ENCODE measurements around the gene ZNF142. TPM values are rescaled to one million over a fixed set of nuclear protein-coding genes. Genes with fewer than 3 reads are reported as not detected.

The ZNF142 gene
- total RNA-seq = 48.8 TPM
- polyA plus RNA-seq = 1 to 10 TPM; 5.6 to 8.7 (median 6.4) TPM

- peaks cover 41% of the 10 kb centered on the region for H3K36me3 Mint-ChIP-seq
- peak within 1 kb of the TSS; percentile 95 to 99 (median 97) for H3K4me3 Mint-ChIP-seq
- ATAC-seq (ENCODE audit: low read depth in 2 of 2) = peak; percentile 98
- H3K27me3 ChIP-seq (ENCODE audit: control insufficient read depth, insufficient read depth, low read length) = no peaks in the 10 kb centered on the region
- H3K4me1 ChIP-seq (ENCODE audit: control insufficient read depth, insufficient read depth, low read length, poor library complexity, severe bottlenecking) = peaks cover 17% of the 10 kb centered on the region
- no peaks in the 10 kb centered on the region for H3K9me3 ChIP-seq (ENCODE audit: control insufficient read depth in 2 of 2, low read length in 2 of 2)
- H3K36me3 ChIP-seq (ENCODE audit: control insufficient read depth, insufficient read depth, low read length) = peaks cover 44% of the 10 kb centered on the region
- peak; percentile 86 to 96 (median 91) for DNase-seq
- H3K4me1 Mint-ChIP-seq = peaks cover 17 to 47% (median 32%) of the 10 kb centered on the region in 4 donors
- peak within 1 kb of the TSS; percentile 89 for H3K4me3 ChIP-seq (ENCODE audit: low read depth, low read length)
- no peaks in the 10 kb centered on the region for H3K27me3 Mint-ChIP-seq
- H3K9me3 Mint-ChIP-seq = no peaks in the 10 kb centered on the region
- peak within 1 kb of the TSS; percentile 77 for H3K27ac ChIP-seq (ENCODE audit: insufficient read depth, low read length, poor library complexity, severe bottlenecking)
- H3K27ac Mint-ChIP-seq = peak within 1 kb of the TSS; percentile 94 to 99 (median 95)
Measured at GRCh38 chr2:218659258-218659987, at the start of gene ZNF142, which contains the start of gene BCS1L. Gene ZNF142, minus strand, starts transcription at chr2:218659623. Its CDS starts 3,194 bp downstream, at chr2:218656429. Gene BCS1L, plus strand, starts transcription at chr2:218659683. Its CDS starts 1,305 bp downstream, at chr2:218660988.

- H3K27me3 Mint-ChIP-seq = peaks cover 7% of the 10 kb centered on the region
- ATAC-seq (ENCODE audit: low read depth in 2 of 2) = no peak
- DNase-seq = peak in 1 of 3 donors; percentile 13
- H3K4me1 Mint-ChIP-seq = peaks cover 5 to 15% (median 7%) of the 10 kb centered on the region in 4 donors
- H3K4me3 Mint-ChIP-seq = no peak overlapping the region
- H3K27ac Mint-ChIP-seq = no peak overlapping the region
- H3K27me3 ChIP-seq (ENCODE audit: control insufficient read depth, insufficient read depth, low read length) = no peaks in the 10 kb centered on the region
- H3K27ac ChIP-seq (ENCODE audit: insufficient read depth, low read length, poor library complexity, severe bottlenecking) = no peak overlapping the region
- no peak overlapping the region for H3K4me3 ChIP-seq (ENCODE audit: low read depth, low read length)
- H3K4me1 ChIP-seq (ENCODE audit: control insufficient read depth, insufficient read depth, low read length, poor library complexity, severe bottlenecking) = peaks cover 14% of the 10 kb centered on the region
- H3K36me3 Mint-ChIP-seq = peaks cover 2% of the 10 kb centered on the region
- H3K9me3 ChIP-seq (ENCODE audit: control insufficient read depth in 2 of 2, low read length in 2 of 2) = no peaks in the 10 kb centered on the region
- no peaks in the 10 kb centered on the region for H3K9me3 Mint-ChIP-seq
- no peaks in the 10 kb centered on the region for H3K36me3 ChIP-seq (ENCODE audit: control insufficient read depth, insufficient read depth, low read length)
Measured at GRCh38 chr2:218708086-218708485, 48.7 kb upstream of the ZNF142 start.

- no peak for ATAC-seq (ENCODE audit: low read depth in 2 of 2)
- Mint-ChIP-seq H3K9me3 (peaks cover 0 to 2% (median 0%) of the 10 kb centered on the region in 7 donors), H3K4me1 (no peaks in the 10 kb centered on the region), H3K27ac (no peak overlapping the region), H3K36me3 (peaks cover 7% of the 10 kb centered on the region), H3K4me3 (no peak overlapping the region), H3K27me3 (peaks cover 7% of the 10 kb centered on the region)
- H3K27me3 ChIP-seq (ENCODE audit: control insufficient read depth, insufficient read depth, low read length) = no peaks in the 10 kb centered on the region
- no peaks in the 10 kb centered on the region for H3K36me3 ChIP-seq (ENCODE audit: control insufficient read depth, insufficient read depth, low read length)
- DNase-seq = no peak
- no peak overlapping the region for H3K27ac ChIP-seq (ENCODE audit: insufficient read depth, low read length, poor library complexity, severe bottlenecking)
- H3K9me3 ChIP-seq (ENCODE audit: control insufficient read depth in 2 of 2, low read length in 2 of 2) = no peaks in the 10 kb centered on the region
- no peak overlapping the region for H3K4me3 ChIP-seq (ENCODE audit: low read depth, low read length)
- no peaks in the 10 kb centered on the region for H3K4me1 ChIP-seq (ENCODE audit: control insufficient read depth, insufficient read depth, low read length, poor library complexity, severe bottlenecking)
Measured at GRCh38 chr2:218703341-218703740, 43.9 kb upstream of the ZNF142 start.

- Mint-ChIP-seq H3K36me3 (peaks cover 13% of the 10 kb centered on the region), H3K4me1 (no peaks in the 10 kb centered on the region), H3K4me3 (peak overlapping the region in 1 of 4 donors; percentile 61), H3K27ac (no peak overlapping the region), H3K9me3 (peaks cover 0 to 2% (median 0%) of the 10 kb centered on the region in 7 donors), H3K27me3 (peaks cover 7% of the 10 kb centered on the region)
- no peak for DNase-seq
- no peaks in the 10 kb centered on the region for H3K27me3 ChIP-seq (ENCODE audit: control insufficient read depth, insufficient read depth, low read length)
- no peak for ATAC-seq (ENCODE audit: low read depth in 2 of 2)
- no peak overlapping the region for H3K27ac ChIP-seq (ENCODE audit: insufficient read depth, low read length, poor library complexity, severe bottlenecking)
- H3K4me1 ChIP-seq (ENCODE audit: control insufficient read depth, insufficient read depth, low read length, poor library complexity, severe bottlenecking) = no peaks in the 10 kb centered on the region
- H3K36me3 ChIP-seq (ENCODE audit: control insufficient read depth, insufficient read depth, low read length) = no peaks in the 10 kb centered on the region
- no peak overlapping the region for H3K4me3 ChIP-seq (ENCODE audit: low read depth, low read length)
- H3K9me3 ChIP-seq (ENCODE audit: control insufficient read depth in 2 of 2, low read length in 2 of 2) = no peaks in the 10 kb centered on the region
Measured at GRCh38 chr2:218701806-218702205, 42.4 kb upstream of the ZNF142 start.

- H3K4me3 Mint-ChIP-seq = no peak overlapping the region
- peaks cover 18% of the 10 kb centered on the region for H3K36me3 Mint-ChIP-seq
- ATAC-seq (ENCODE audit: low read depth in 2 of 2) (no peak), DNase-seq (no peak)
- Histone ChIP-seq H3K36me3 (ENCODE audit: control insufficient read depth, insufficient read depth, low read length) (no peaks in the 10 kb centered on the region), H3K4me1 (ENCODE audit: control insufficient read depth, insufficient read depth, low read length, poor library complexity, severe bottlenecking) (no peaks in the 10 kb centered on the region), H3K9me3 (ENCODE audit: control insufficient read depth in 2 of 2, low read length in 2 of 2) (no peaks in the 10 kb centered on the region), H3K27ac (ENCODE audit: insufficient read depth, low read length, poor library complexity, severe bottlenecking) (no peak overlapping the region), H3K4me3 (ENCODE audit: low read depth, low read length) (no peak overlapping the region), H3K27me3 (ENCODE audit: control insufficient read depth, insufficient read depth, low read length) (no peaks in the 10 kb centered on the region)
- H3K9me3 Mint-ChIP-seq = peaks cover 0 to 2% (median 0%) of the 10 kb centered on the region in 7 donors
- H3K27me3 Mint-ChIP-seq = peaks cover 6% of the 10 kb centered on the region
- H3K27ac Mint-ChIP-seq = no peak overlapping the region
- no peaks in the 10 kb centered on the region for H3K4me1 Mint-ChIP-seq
Measured at GRCh38 chr2:218698885-218699284, 39.5 kb upstream of the ZNF142 start.

- H3K36me3 Mint-ChIP-seq = peaks cover 42% of the 10 kb centered on the region
- peaks cover 3% of the 10 kb centered on the region for H3K36me3 ChIP-seq (ENCODE audit: control insufficient read depth, insufficient read depth, low read length)
- DNase-seq (no peak), ATAC-seq (ENCODE audit: low read depth in 2 of 2) (no peak)
- H3K27ac ChIP-seq (ENCODE audit: insufficient read depth, low read length, poor library complexity, severe bottlenecking) = no peak overlapping the region
- H3K27me3 Mint-ChIP-seq = no peaks in the 10 kb centered on the region
- H3K27me3 ChIP-seq (ENCODE audit: control insufficient read depth, insufficient read depth, low read length) = no peaks in the 10 kb centered on the region
- peak overlapping the region in 2 of 3 donors; percentile 38 to 44 for H3K27ac Mint-ChIP-seq
- H3K4me3 ChIP-seq (ENCODE audit: low read depth, low read length) = no peak overlapping the region
- H3K4me3 Mint-ChIP-seq = no peak overlapping the region
- no peaks in the 10 kb centered on the region for H3K9me3 ChIP-seq (ENCODE audit: control insufficient read depth in 2 of 2, low read length in 2 of 2)
- no peaks in the 10 kb centered on the region for H3K4me1 ChIP-seq (ENCODE audit: control insufficient read depth, insufficient read depth, low read length, poor library complexity, severe bottlenecking)
- peaks cover 0 to 4% (median 0%) of the 10 kb centered on the region in 7 donors for H3K9me3 Mint-ChIP-seq
- no peaks in the 10 kb centered on the region for H3K4me1 Mint-ChIP-seq
Measured at GRCh38 chr2:218694405-218695145, 35.2 kb upstream of the ZNF142 start.

GRCh38 chr2:218691234-218691633, 31.8 kb upstream of the ZNF142 start:
- Mint-ChIP-seq H3K36me3 (peaks cover 42% of the 10 kb centered on the region), H3K9me3 (peaks cover 0 to 2% (median 0%) of the 10 kb centered on the region in 7 donors), H3K4me1 (no peaks in the 10 kb centered on the region), H3K4me3 (no peak overlapping the region), H3K27me3 (no peaks in the 10 kb centered on the region), H3K27ac (no peak overlapping the region)
- Histone ChIP-seq H3K9me3 (ENCODE audit: control insufficient read depth in 2 of 2, low read length in 2 of 2) (no peaks in the 10 kb centered on the region), H3K4me1 (ENCODE audit: control insufficient read depth, insufficient read depth, low read length, poor library complexity, severe bottlenecking) (no peaks in the 10 kb centered on the region), H3K27ac (ENCODE audit: insufficient read depth, low read length, poor library complexity, severe bottlenecking) (no peak overlapping the region), H3K27me3 (ENCODE audit: control insufficient read depth, insufficient read depth, low read length) (no peaks in the 10 kb centered on the region), H3K4me3 (ENCODE audit: low read depth, low read length) (no peak overlapping the region), H3K36me3 (ENCODE audit: control insufficient read depth, insufficient read depth, low read length) (peaks cover 3% of the 10 kb centered on the region)
- ATAC-seq (ENCODE audit: low read depth in 2 of 2) (no peak), DNase-seq (no peak)
